GM21576 (cell line): ENCODE measurements around the gene SNN.

Source experiments
- ATAC-seq: cut with Tn5 transposase; IDR thresholded peaks from one replicate; pipeline ENCODE4 v1.9.1; 2021; ENCODE audit warnings: mild to moderate bottlenecking, moderate library complexity; ENCODE audit not compliant: unreplicated experiment

SNN gene

GRCh38 chr16:11666103-11667055 is 1.9 kb upstream of the SNN start:
- ATAC-seq: no peak

DNA sequence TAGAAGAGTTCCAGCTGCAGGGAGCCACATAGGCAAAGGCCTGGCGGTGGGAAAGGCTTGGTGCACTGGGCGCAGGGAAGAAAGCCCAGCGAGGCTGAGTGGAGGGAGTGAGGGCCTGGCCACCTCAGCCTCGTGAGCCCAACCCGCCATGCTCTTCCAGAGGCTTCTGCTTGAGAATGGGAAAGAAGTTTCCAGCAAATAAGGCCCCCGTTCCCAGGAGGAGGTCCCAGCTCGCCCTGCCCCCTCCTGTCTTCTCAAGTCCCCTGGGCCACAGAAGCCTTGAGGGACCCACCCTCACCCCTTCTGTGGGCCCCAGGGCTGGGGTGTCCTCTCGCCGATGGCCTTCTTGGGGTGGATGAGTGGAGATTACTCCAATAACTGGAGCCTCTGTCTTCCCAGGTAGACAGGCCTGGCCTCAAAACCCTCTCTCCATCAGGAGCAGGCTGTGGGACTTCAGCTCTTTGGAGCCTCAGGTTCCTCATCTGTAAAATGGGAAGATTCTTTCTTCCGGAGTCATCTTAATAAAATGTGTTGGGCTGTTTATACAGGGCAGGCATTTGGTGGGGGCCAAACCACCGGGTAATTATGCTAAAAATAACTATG is 933 bp upstream of the SNN start:
- no peak for ATAC-seq

GRCh38 chr16:11668623-11669379 is 546 bp downstream of the SNN start:
- ATAC-seq: no peak

GRCh38 chr16:11669380-11670146 is 1.3 kb downstream of the SNN start:
- no peak for ATAC-seq

DNA sequence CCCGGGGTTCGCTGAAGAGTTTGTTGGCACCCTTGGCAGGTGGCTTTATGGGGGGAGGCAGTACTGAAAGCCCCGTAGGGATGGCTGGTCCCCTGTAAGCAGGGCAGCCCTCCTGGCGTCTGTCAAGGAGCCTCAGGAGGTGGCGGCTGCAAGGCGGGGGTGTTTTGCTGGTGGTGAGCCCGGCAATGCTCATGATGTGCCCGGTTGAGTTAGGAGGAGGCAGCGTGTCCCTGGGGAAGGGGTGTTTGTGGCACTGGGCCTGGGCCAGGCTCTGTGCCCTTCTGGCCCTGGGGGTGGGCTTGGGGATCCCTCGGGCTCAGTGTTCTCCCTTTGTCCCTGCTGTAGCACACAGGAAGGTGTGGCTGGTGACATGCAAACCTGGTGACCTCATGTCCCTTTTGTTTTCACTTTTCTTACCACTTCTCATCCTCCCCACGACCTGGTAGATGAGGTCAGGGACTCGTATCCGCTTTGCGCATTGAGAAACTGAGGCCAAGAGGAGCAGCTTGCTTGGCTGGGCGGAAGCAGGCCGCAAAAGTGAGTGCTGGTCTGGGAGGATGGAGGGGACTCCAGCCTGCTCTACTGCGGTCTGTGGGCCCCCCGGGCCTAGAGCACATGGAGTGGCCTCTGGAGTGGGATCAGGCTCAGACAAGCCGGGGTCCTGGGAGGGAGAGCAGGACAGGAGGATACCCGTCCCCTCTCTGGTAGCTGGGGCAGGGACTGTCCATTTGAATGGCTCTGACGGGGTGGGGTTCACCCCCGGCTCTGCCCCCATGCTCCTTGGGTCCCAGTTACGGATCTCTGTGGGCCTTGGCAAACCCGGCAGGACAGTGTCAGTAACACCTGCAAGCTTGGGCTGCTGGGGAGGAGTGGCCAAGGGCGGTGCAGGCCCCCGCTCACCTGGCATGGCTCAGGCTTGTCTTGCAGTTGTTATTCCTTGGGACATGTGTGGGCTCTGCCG is 2.2 kb downstream of the SNN start:
- no peak for ATAC-seq

- ATAC-seq: no peak
Measured at GRCh38 chr16:11671271-11671670, 3.0 kb downstream of the SNN start.

DNA sequence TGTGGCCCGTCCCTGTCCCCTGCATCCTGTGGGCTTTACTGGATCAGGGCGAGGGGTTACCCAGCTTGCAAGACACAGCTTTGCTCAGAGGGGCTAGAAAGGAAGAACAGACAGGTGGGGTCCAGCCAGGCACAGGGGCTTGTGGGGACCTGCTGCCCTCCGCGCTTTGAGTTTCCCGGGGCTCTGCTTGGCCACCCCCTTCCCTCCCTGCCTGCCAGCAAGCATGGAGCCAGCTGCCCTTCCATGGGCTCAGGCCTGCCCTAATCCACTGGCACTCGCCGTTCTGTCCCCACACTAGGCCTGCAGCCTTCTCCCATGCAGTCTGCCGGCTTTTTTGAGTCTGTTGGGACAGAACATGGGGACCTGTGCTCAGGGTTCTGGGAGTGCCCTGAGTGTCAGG is 3.4 kb downstream of the SNN start:
- ATAC-seq: no peak

GRCh38 chr16:11672206-11673090 is 4.2 kb downstream of the SNN start:
- no peak for ATAC-seq

DNA sequence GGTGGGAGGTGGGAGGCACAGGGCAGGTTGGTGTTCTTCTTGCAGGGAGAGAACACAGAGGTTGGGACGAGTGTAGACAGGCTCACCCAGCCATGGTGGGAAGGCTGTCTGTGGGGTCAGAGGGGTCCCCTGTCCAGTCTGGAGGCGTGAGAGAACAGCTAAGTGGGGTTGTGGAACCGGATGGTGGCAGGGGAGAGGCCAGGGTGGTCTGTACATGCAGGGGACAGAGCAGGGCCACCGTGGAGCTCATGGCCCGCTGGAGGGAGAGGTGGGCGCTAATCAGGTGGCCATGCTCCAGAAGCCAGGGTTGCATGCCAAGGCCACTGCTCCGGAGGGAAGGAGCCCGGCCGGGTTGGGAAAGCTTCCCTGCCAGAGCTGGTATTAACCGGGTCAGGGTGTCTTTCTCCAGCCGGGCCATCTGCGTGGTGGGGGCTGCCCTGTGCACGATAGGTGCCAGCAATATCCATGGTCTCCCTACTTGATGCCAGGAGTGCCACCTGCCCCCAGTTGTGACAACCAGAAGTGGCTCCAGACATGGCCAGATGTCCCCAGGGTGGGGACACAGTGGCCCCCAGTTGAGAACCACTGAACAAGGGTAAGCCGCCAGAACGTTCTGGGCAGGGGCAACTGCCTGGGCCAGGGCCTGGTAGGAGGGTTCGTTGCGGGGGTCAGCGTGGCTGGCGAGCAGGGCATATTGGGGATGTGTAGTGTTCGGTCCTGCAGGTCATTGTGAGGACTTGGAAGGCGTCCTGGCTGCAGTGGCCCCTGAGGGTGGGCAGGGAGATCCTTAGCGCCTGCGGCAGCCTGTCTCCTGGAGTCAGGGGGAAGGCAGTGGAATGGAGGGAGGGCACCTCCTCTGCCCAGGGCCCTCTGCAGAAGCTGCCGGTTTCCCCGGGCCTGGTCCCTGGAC is 5.1 kb downstream of the SNN start:
- no peak for ATAC-seq

GRCh38 chr16:11674001-11674817 is 6.0 kb downstream of the SNN start:
- no peak for ATAC-seq

- no peak for ATAC-seq
Measured at GRCh38 chr16:11674818-11675560, 6.7 kb downstream of the SNN start.

GRCh38 chr16:11675561-11676511 is 7.6 kb downstream of the SNN start:
- ATAC-seq: no peak

DNA sequence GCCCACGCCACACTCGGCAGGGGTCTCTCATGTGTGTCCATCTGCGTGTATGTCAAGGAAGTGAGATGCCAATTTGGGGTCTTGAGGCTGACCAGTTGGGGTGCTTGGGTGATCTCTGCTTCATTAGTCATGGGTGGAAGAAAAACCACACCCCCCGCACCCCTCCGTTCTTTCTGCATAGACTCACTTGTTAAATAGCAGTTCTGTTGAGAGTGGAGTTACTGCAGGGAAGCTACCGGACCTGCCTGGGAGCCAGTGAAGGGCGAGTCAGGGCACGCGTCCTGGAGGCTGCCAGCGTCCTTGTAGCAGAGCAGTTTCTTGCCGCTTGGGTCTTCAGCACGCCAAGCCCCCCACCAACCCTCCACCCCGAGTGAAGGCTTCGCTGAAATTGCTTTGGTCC is 8.5 kb downstream of the SNN start:
- ATAC-seq: no peak

DNA sequence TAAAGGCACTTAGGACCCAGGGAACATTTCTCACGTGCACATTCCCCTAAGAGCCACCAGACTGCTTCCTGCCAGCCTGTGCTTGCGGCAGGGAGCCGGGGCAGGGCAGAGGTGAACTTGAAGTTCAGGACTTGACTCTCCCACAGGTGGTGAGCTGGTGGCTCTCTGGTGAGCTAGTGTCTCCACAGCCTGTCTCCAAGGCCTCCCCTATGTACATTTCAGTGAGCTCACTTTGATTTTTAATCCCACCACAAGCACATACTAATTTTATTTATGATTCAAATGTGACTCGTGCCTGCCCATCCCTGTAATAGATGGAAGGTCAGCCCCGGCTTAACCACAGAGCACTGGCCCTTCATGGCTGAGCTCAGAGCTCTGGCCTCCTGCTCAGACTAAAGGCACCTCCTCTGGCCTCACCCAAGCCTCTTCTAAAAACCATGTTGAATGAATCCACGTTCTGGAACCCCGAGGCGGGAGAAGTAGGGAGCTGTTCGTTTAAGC is 9.2 kb downstream of the SNN start:
- ATAC-seq: no peak
